ENCODE results near the gene CCND1. TPM values are rescaled to one million over a fixed set of nuclear protein-coding genes. Genes with fewer than 3 reads are reported as not detected.
A peak's percentile ranks its signal among the peaks of the same experiment; 100 is the strongest.
"Not testable (repeated sequence)": the region's sequence is repeated elsewhere in the genome, so short reads cannot be mapped to it uniquely, and the experiment has no call there.

Gene CCND1
- total RNA-seq, 2 donors from 2014 or later = 1.1 to 3.9 TPM

GRCh38 chr11:69674886-69675714 lies 34.1 kb downstream of the CCND1 start, which contains the start of gene LTO1:
Gene LTO1, minus strand, starts transcription at chr11:69675353. Its CDS starts 114 bp downstream, at chr11:69675239.
- no peaks in the 10 kb centered on the region for H3K36me3 Mint-ChIP-seq (ENCODE audit: low read depth)
- ATAC-seq = peak; percentile 92
- H3K27me3 Mint-ChIP-seq = no peaks in the 10 kb centered on the region

GRCh38 chr11:69677749-69678148 lies 36.8 kb downstream of the CCND1 start:
- DNase-seq = no peak

More at GRCh38 chr11:69674886-69675714, 34.1 kb downstream of the CCND1 start, which contains the start of gene LTO1:
- H3K27ac Mint-ChIP-seq = peak within 1 kb of the TSS; percentile 91
- H3K4me3 Mint-ChIP-seq = peak within 1 kb of the TSS; percentile 94
- peak; percentile 89 to 91 (median 91) for DNase-seq
- H3K4me1 Mint-ChIP-seq = peaks cover 28% of the 10 kb centered on the region
- no peaks in the 10 kb centered on the region for H3K9me3 ChIP-seq (ENCODE audit: control insufficient read depth, low read length, poor library complexity, severe bottlenecking)

GRCh38 chr11:69680688-69681087 lies 39.7 kb downstream of the CCND1 start:
- Mint-ChIP-seq H3K27me3 (no peaks in the 10 kb centered on the region), H3K4me3 (no peak overlapping the region), H3K27ac (no peak overlapping the region), H3K4me1 (peaks cover 5% of the 10 kb centered on the region), H3K36me3 (ENCODE audit: low read depth) (no peaks in the 10 kb centered on the region)
- no peaks in the 10 kb centered on the region for H3K9me3 ChIP-seq (ENCODE audit: control insufficient read depth, low read length, poor library complexity, severe bottlenecking)
- ATAC-seq (no peak), DNase-seq (no peak)

More at GRCh38 chr11:69677749-69678148, 36.8 kb downstream of the CCND1 start:
- H3K27me3 Mint-ChIP-seq = no peaks in the 10 kb centered on the region
- no peaks in the 10 kb centered on the region for H3K36me3 Mint-ChIP-seq (ENCODE audit: low read depth)
- no peak for ATAC-seq
- no peaks in the 10 kb centered on the region for H3K9me3 ChIP-seq (ENCODE audit: control insufficient read depth, low read length, poor library complexity, severe bottlenecking)
- H3K4me1 Mint-ChIP-seq = peaks cover 23% of the 10 kb centered on the region
- no peak overlapping the region for H3K27ac Mint-ChIP-seq
- H3K4me3 Mint-ChIP-seq = no peak overlapping the region

DNA sequence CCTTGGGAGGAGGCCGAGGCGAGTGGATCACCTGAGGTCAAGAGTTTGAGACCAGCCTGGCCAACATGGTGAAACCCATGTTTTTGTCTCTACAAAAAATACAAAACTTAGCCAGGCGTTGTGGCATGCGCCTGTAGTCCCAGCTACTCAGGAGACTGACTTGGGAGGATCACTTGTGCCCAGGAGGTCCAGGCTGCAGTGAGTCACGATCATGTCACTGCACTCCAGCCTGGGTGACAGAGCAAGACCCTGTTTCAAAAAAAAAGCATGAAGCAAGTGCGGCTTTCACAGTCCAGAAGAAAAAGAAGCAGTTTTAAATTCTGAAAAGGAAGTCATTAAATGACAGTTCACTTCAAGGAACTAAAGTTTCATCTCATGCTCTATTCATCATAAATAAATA lies 41.3 kb downstream of the CCND1 start:
- no peaks in the 10 kb centered on the region for H3K36me3 Mint-ChIP-seq (ENCODE audit: low read depth)
- ATAC-seq = no peak
- H3K9me3 ChIP-seq (ENCODE audit: control insufficient read depth, low read length, poor library complexity, severe bottlenecking) = no peaks in the 10 kb centered on the region
- H3K4me3 Mint-ChIP-seq = no peak overlapping the region
- H3K27ac Mint-ChIP-seq = no peak overlapping the region
- peaks cover 4% of the 10 kb centered on the region for H3K27me3 Mint-ChIP-seq
- DNase-seq = no peak
- H3K4me1 Mint-ChIP-seq = peaks cover 7% of the 10 kb centered on the region

- H3K27me3 Mint-ChIP-seq = peaks cover 7% of the 10 kb centered on the region
- no peak overlapping the region for H3K4me3 Mint-ChIP-seq
- DNase-seq (no peak), ATAC-seq (no peak)
- no peak overlapping the region for H3K27ac Mint-ChIP-seq
- H3K9me3 ChIP-seq (ENCODE audit: control insufficient read depth, low read length, poor library complexity, severe bottlenecking) = no peaks in the 10 kb centered on the region
- H3K4me1 Mint-ChIP-seq = peaks cover 7% of the 10 kb centered on the region
- no peaks in the 10 kb centered on the region for H3K36me3 Mint-ChIP-seq (ENCODE audit: low read depth)
Observed at GRCh38 chr11:69682681-69683326, 41.8 kb downstream of the CCND1 start.

DNA sequence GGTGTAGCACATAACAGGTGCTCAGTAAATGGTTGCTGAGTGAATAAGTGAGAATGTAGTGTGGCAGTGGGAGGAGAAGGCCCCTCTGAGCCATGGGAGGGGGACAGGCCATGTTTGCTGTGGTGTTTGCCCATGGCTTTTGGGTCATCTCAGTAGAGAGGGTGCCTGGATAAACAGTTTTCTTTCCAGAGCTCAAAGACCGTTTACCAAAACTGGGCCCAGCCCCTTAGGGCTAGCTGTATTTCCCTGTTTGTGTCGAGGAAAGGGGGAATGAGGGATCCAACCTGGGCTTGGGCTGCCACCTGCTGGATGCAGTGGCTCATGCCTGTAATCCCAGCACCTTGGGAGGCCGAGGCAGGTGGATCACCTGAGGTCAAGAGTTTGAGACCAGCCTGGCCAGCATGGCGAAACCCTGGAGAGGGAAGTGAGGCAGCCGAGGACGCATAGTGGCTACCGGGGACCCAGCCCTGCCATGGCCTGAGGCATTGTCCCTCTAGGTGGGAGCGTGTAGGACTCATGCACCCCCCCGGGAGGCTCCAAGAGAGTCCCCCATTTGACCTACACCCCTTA lies 42.9 kb downstream of the CCND1 start:
- no peaks in the 10 kb centered on the region for H3K36me3 Mint-ChIP-seq (ENCODE audit: low read depth)
- H3K4me3 Mint-ChIP-seq = no peak overlapping the region
- no peak for ATAC-seq
- no peak for DNase-seq
- H3K4me1 Mint-ChIP-seq = peaks cover 7% of the 10 kb centered on the region
- H3K27ac Mint-ChIP-seq = no peak overlapping the region
- H3K9me3 ChIP-seq (ENCODE audit: control insufficient read depth, low read length, poor library complexity, severe bottlenecking) = no peaks in the 10 kb centered on the region
- H3K27me3 Mint-ChIP-seq = peaks cover 14% of the 10 kb centered on the region

- H3K36me3 Mint-ChIP-seq (ENCODE audit: low read depth) = no peaks in the 10 kb centered on the region
- no peak overlapping the region for H3K27ac Mint-ChIP-seq
- H3K4me3 Mint-ChIP-seq = no peak overlapping the region
- peaks cover 22% of the 10 kb centered on the region for H3K27me3 Mint-ChIP-seq
- peaks cover 7% of the 10 kb centered on the region for H3K4me1 Mint-ChIP-seq
- DNase-seq (no peak), ATAC-seq (no peak)
- H3K9me3 ChIP-seq (ENCODE audit: control insufficient read depth, low read length, poor library complexity, severe bottlenecking) = no peaks in the 10 kb centered on the region
Observed at GRCh38 chr11:69684651-69685050, 43.7 kb downstream of the CCND1 start.

DNA sequence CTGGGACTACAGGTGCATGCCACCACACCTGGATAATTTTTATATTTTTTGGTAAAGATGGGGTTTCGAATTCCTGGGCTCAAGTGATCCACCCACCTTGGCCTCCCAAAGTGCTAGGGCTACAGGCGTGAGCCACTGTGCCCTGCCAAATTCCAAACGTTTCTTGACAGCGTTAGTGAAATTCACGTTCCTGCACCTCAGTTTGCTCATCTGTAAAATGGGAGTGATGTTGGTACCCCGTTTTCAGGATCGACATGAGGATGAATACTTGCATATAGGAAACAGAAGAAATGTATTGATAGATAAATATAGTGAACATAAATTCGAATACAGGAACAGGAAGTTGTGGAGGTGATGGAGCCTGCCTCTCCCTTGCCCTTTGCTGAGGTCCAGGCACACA lies 44.4 kb downstream of the CCND1 start:
- no peak overlapping the region for H3K4me3 Mint-ChIP-seq
- H3K27ac Mint-ChIP-seq = no peak overlapping the region
- ATAC-seq = no peak

DNA sequence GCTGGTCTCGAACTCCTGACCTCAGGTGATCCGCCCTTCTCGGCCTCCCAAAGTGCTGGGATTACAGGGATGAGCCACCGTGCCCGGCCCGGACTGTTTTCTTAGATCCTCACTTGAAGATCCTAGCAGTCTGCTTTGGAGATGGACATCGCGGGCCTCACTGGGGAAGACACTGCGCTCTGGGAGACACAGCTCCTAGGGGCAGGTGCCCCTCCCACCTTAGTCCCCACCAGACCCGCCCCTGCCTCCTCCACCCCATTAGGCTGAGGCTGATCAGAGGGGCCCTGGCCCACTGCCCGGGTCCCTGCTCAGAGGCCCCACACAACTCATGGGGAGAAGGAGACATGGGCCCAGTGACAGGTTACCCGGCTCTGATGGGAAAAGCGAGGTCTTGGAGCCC lies 45.5 kb downstream of the CCND1 start:
- DNase-seq (no peak), ATAC-seq (no peak)
- peaks cover 4% of the 10 kb centered on the region for H3K36me3 Mint-ChIP-seq (ENCODE audit: low read depth)
- H3K4me3 Mint-ChIP-seq = no peak overlapping the region
- no peaks in the 10 kb centered on the region for H3K9me3 ChIP-seq (ENCODE audit: control insufficient read depth, low read length, poor library complexity, severe bottlenecking)
- peaks cover 8% of the 10 kb centered on the region for H3K4me1 Mint-ChIP-seq
- peaks cover 39% of the 10 kb centered on the region for H3K27me3 Mint-ChIP-seq
- H3K27ac Mint-ChIP-seq = no peak overlapping the region

More for the DNA sequence above, 44.4 kb downstream of the CCND1 start:
- no peaks in the 10 kb centered on the region for H3K9me3 ChIP-seq (ENCODE audit: control insufficient read depth, low read length, poor library complexity, severe bottlenecking)
- Mint-ChIP-seq H3K27me3 (peaks cover 29% of the 10 kb centered on the region), H3K36me3 (ENCODE audit: low read depth) (no peaks in the 10 kb centered on the region), H3K4me1 (peaks cover 7% of the 10 kb centered on the region)
- no peak for DNase-seq

GRCh38 chr11:69686856-69687255 lies 45.9 kb downstream of the CCND1 start:
- no peak overlapping the region for H3K4me3 Mint-ChIP-seq
- no peak for ATAC-seq
- H3K9me3 ChIP-seq (ENCODE audit: control insufficient read depth, low read length, poor library complexity, severe bottlenecking) = no peaks in the 10 kb centered on the region
- no peak for DNase-seq
- H3K36me3 Mint-ChIP-seq (ENCODE audit: low read depth) = peaks cover 4% of the 10 kb centered on the region
- H3K4me1 Mint-ChIP-seq = peaks cover 8% of the 10 kb centered on the region
- peaks cover 43% of the 10 kb centered on the region for H3K27me3 Mint-ChIP-seq
- H3K27ac Mint-ChIP-seq = no peak overlapping the region

DNA sequence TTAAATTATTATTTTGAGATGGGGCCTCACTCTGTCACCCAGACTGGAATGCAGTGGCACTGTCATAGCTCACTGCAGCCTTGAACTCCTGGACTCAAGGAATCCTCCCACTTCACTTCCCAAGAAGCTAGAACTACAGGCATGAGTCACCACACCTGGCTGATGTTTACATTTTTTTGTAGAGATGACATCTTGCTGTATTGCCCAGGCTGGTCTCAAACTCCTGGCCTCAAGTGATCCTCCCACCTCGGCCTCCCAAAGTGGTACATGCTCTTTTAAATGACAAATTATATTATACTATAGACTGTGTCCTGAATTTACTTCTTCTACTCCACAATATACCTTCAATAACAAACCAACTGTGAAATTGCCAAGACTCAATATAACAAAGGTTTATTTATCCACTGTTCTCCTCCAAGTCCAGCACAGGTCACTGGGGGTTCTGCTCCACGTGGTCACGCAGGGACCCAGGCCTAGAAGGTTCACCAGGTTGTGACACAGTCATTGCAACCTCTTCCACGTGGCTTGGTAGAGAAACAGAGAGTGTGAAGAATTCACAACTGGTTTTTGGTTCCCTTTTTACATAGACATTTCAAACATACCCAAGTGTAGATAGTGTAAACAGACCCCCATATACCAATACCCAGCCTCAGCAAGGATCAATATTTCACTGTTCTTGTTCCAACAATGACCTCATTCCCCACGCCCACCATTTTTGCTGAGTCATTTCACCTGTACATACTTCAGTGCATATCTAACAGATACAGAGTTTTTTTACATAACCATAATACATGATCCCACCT lies 47.2 kb downstream of the CCND1 start:
- not testable (repeated sequence) for H3K27ac Mint-ChIP-seq; ATAC-seq; H3K36me3 Mint-ChIP-seq (ENCODE audit: low read depth); DNase-seq; H3K4me3 Mint-ChIP-seq; H3K9me3 ChIP-seq (ENCODE audit: control insufficient read depth, low read length, poor library complexity, severe bottlenecking); H3K4me1 Mint-ChIP-seq
- H3K27me3 Mint-ChIP-seq = peaks cover 55% of the 10 kb centered on the region

GRCh38 chr11:69689484-69690319 lies 48.7 kb downstream of the CCND1 start:
- Mint-ChIP-seq H3K36me3 (ENCODE audit: low read depth) (peaks cover 6% of the 10 kb centered on the region), H3K27ac (no peak overlapping the region), H3K27me3 (peaks cover 65% of the 10 kb centered on the region), H3K4me1 (peaks cover 8% of the 10 kb centered on the region), H3K4me3 (no peak overlapping the region)
- no peak for DNase-seq
- ATAC-seq = no peak
- no peaks in the 10 kb centered on the region for H3K9me3 ChIP-seq (ENCODE audit: control insufficient read depth, low read length, poor library complexity, severe bottlenecking)
